ENCODE data around the gene AQP11.
A peak's percentile ranks its signal among the peaks of the same experiment; 100 is the strongest.
"Not testable (repeated sequence)": the region's sequence is repeated elsewhere in the genome, so short reads cannot be mapped to it uniquely, and the experiment has no call there.

The AQP11 gene, protein sequence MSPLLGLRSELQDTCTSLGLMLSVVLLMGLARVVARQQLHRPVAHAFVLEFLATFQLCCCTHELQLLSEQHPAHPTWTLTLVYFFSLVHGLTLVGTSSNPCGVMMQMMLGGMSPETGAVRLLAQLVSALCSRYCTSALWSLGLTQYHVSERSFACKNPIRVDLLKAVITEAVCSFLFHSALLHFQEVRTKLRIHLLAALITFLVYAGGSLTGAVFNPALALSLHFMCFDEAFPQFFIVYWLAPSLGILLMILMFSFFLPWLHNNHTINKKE

DNA sequence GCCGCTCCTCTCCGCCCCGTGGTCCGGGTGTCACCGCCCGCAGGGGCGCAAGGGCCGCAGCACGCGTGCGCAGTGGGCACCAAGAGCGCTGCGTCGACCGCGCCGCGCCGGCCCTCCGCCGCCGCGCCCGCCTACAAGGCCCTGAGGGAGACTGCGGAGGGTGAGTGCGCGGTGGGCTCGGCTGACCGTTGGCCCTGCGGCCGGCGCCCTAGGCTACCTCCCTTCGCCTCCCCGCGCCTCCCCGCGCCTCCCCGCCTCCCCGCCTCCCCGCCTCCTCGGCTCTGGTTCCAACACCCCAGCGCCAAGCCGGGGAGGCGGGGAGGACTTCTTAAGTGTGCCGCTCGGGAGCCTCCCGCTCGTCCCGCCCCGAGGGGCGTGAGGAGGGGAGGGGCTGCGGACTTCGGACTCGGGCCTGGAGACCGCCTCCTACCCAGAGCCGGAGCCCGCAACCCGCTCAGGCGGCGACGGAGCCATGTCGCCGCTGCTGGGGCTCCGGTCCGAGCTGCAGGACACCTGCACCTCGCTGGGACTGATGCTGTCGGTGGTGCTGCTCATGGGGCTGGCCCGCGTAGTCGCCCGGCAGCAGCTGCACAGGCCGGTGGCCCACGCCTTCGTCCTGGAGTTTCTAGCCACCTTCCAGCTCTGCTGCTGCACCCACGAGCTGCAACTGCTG lies at the start of gene AQP11:
Gene AQP11 (plus strand): TSS at position 433 of the 673 bp plus-strand sequence. CDS start 40 bp downstream, at position 473.
- DNase-seq, result peak; percentile 92

DNA sequence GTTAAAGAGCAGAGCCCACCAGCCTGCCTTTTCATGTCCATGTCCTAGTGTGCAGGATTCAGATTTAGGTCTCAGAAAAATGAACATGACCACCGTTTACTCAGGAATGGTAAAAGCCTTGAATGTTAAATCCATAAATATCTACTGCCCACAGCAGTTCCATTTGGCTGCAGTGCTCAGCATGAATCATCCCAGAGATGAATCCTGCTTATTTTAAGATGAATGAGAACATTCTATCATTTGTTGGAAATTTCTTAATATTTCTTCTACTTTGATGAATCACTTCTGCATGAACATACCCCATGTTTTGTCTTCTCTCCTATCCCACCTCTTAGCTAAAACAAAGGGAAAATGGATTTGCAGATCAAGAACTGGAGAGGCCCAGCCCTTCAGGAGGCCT lies 47.5 kb upstream of the AQP11 start:
- no peak for DNase-seq

DNA sequence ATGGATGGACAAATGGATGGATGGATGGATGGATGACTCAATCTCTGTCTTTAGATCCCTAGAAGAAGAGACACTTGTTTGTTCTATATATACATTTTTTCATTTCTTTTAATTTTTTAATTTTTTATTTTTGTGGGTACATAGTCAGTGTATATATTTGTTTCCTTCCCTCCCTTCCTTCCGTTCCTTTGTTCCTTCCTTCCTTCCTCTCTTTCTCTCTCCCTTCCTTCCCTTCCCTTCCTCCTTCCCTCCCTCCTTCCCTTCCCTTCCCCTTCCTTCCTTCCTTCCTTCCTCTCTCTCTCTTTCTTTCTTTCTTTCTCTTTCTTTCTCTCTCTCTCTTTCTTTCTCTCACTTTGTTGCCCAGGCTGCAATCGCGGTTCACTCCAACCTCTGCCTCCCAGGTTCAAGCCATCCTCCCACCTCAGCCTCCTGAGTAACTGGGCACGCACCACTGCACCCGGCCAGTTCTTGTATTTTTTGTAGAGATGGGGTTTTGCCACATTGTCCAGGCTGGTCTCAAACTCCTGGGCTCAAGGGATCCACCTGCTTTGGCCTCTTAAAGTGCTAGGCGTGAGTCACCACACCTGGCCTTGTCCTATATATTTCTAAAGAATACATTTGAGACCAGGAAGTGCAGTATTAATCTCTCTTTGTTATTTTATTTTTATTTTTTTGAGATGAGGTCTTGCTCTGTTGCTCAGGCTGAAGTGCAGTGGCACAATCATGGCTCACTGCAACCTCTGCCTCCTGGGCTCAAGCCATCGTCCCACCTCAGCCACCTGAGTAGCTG lies 42.5 kb upstream of the AQP11 start:
- no peak for DNase-seq

DNA sequence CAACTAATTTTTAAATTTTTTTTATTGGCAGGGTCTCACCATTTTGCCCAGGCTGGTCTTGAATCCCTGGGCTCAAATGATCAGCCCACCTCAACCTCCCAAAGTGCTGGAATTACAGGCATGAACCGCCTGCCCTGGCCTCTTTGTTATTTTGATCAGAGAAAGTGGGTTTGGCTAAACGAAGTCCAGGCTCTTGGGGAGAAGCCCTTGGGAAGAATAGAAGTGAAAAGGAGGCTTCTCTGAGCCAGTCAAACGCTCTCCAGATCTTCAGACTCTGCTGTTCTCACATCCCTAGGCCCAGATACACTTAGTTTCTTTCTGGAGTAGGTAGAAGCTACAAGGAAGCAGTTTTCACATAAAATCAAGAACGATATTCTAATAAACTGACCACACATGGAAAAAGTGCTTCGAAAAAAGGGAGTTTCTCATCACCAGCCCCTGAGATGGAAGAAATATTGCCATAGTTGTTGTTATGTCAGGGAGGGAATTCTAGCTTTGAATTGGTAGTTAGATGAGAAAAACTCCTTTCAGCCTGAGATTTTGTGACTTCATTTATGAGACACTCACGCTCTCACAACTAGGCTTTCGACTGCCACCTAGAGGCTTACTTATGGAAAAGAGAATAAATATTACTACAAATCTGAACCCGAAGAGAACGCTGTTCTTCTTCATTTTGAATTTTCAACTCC lies 41.7 kb upstream of the AQP11 start:
- peak; percentile 81 for DNase-seq

DNA sequence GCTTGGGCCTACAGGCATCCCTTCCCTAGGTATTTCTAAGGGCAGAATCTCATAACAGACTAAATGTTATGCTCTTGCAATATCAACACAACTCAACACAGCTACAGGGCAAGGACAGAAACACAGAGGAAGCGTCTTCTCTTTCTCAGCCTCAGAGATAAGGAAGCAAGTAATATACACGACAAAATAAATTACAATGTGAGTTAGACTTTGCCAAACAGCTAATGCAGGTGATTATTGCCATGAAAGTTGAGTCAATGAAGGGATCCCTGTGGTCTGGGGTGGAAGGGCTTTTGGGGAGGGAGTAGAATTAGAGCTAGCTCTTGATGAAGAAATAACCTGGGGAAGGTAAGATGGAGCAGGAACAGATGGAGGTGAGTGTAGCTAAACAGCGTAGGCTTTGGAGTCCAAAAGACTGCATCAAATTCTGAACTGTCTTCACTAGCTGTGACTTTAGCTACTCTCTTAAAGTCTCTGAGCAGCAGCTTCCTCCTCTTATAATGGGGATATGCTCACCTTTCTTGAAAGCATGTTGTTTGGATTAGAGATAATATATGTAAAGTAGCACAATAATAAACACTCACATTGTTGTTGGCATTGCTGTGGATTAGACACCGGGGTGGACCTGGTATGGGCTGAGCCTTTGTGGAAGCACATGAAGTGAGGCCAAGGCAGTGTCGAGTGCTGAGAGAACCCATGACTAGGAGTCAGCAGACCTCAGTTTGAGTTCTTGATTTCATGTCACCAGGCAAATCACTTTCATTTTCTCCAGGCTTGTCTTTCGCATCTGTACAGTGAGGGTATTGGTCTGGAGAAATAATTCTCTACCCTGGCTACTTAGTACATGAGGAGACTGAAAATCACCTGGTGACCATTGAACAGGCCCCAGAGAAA lies 41.0 kb upstream of the AQP11 start:
- DNase-seq, result no peak

DNA sequence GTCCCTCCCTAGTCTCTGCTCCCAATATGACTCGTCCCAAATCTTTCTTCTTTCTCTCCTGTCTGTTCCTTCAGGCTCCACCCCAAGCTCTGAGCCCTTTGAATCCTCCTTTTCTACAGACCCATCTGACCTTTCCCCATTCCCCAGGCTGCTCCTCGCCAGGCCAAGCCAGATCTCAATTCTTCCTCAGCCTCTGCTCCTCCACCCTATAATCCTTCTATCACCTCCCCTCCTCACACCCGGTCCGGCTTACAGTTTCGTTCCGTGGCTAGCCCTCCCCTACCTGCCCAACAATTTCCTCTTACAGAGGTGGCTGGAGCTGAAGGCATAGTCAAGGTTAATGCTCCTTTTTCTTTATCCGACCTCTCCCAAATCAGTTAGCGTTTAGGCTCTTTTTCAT lies 38.3 kb upstream of the AQP11 start:
- not testable (repeated sequence) for DNase-seq

DNA sequence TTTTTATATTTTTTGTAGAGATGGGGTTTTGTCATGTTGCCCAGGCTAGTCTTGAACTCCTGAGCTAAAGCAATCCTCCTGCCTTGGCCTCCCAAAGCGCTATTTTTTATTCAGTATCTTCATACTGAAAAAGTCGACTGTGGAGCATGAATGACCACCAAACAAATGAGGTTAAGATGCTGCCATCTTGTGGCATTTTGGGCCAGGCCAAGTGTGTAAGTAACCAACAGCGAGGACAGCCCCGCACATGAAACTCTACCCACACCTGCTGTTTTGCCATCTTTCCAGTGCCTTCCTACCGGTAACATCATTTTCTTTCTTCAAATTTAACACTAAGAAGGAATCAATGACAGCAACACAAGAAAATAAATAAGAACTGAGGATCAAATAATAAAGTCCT lies 32.2 kb upstream of the AQP11 start:
- DNase-seq, result no peak

DNA sequence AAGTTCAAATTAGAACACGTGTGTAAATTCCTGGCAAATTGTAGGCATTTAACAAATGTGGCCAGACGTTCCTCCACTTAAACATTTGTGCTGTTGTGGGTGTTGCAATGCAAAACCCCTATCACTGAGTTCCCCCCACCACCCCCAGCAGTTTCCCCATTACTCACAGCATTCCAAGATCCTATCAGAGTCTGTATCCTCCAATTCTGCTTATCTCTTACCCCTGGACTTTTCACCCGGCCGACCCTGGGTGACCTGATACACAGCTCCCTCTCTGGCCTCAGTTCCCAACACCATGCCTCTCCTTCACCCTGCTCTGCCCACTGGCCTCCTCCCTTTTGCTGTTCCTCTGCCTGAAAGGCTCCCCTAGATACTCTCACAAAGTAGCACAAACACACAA lies 31.4 kb upstream of the AQP11 start:
- no peak for DNase-seq

DNA sequence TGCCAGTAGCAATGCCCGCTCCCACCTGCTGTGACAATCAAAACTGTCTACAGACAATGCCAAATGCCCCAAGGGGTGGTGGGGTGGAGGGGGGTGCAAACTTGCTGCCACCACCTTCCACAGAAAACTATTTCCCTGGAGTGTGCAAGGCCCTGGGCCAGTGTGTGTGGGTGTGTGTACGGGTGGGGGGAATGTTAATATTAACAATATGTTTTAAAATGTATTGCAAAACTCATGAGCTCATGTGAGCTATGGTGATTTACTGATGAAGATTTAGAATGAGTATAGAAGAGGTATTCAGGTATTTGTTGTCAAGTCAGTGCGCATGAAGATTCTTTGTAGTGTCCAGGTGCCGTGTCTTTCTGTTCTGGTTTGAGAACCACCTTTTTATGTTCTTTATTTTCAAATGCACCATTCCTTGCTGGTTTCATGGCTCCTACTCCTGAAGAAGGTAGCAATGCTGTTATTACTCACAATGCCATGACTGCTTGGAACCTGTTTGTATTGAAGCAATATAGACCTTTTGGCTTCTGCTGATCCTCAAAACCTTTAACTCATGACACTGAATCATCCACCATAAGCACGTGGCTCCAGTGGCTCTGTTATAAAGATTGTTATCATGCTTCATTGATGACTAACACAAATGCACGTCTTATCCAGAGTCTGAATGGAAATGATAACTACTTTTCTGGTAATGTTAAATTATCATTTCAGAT lies 29.9 kb upstream of the AQP11 start:
- no peak for DNase-seq

DNA sequence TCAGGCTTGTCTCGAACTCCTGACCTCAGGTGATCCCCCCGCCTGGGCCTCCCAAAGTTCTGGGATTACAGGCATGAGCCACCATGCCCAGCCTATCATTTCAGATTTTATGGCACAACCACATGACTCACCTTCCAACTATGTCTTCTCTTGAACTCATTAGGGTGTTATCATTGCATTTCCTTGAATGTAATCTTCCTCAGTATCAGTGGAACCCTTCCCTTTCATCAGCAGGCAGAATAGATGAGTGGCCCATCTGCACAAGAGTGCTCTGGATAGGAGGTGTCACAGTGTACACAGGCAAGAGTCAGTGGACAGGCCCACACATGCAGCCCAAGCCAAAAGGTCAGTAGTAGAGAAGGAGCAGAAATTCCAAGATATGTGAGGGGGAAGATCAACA lies 29.1 kb upstream of the AQP11 start:
- no peak for DNase-seq

DNA sequence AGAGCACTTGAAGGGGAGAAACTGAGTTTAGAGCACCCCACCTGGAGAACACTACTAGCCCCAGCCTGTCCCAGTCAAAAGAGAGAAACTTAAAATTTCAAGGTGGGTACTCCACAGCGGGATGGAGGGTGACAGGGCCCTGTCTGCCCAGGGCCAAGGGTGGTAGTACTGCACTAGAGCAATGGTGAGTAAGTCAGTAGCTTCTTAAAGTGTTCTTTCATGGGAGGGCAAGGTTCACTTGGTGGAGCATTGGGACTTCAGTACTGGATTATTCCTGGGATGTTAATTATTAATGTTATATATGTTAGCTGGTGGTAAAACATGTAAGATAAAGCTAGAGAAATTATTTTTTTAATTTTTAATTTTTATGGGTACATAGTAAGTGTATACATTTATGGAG lies 28.5 kb upstream of the AQP11 start:
- DNase-seq, result no peak

DNA sequence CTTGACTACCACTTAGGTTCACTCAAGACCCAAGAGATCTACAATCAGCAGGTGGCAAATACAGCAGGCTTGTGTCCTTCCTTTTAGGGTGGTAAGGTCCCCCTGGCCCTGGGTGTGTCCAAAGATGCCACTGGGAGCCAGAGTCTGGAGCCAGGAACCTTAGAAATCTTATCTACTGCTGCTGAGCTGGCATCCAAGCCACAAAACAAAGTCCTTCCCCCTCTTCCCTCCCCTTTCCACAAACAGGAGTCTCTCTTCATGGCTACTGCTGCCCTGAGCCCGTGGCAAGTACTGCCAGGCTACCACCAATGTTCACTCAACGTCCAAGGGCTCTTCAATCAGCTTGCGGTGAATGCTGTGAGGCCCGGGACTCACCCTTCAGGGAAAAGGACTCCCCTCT lies 21.4 kb upstream of the AQP11 start:
- no peak for DNase-seq

DNA sequence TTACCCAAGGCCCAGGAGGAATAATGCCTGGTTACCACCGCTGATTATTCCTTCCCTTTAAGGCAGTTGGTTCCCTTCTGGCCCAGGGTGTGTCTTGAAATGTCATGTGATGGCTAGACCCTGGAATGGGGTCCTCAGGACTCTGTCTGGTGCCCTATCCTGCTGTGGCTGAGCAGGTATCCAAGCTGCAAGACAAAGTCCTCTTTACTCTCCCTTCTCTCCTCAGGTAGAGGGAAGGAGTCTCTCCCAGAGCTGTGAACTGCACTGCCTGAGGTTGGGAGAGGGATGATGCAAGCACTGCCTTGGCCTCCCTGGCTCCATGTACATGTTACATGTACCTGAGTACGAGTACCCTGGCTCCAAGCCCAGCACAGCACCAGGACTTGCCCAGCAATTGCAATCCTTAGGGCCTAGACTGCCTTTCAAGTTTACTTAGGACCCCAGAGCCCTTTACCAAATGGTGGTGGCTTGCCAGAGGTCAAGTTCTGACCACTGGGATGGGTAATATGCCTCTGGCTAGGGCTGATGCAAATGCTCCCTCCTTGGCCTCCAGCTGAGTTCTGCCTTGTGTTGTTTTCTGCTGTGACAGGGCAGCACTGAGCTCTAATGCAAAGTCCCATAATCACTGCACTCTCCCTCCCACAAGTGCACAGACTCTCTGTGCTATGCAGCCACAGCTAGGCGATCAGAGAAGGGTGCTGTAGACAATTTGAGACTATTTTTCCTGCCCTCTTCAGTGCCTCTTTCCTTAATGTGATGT lies 20.7 kb upstream of the AQP11 start:
- no peak for DNase-seq

DNA sequence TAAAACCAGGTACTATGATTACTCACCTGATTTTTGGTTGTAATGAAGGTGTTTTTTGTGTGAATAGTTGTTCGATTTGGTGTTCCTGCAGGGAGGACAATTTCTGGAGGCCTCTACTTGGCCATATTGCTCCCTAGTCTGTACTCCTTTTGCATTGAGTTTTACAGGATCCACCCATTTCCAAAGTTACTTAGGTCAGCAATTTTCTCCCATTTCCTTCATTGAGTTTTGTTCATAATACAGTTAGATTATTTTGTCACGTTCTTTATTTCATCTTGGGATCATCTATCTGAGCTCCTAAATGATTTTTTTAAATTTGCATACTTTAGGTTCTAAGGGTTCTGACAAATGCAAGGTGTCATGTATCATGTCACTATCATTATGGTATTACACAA lies 20.1 kb upstream of the AQP11 start:
- no peak for DNase-seq

DNA sequence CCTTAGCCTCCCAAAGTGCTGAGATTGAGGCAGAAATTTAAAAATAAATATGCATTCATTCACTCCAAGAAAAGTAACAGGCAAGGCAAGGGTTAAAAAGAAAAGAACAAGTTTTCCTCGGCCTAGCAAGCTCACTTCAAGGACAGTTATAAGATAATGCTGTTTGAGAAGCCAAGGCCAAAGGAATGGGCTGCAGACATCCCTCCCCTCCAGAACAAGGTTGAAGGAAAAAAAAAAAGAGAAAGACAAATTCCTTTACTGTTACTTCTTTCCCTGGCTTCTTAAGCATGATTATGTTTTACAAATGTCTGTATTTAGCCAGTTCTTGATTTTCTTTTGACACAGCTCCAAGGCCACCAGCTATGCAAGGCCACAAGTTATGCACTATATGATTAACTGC lies 18.9 kb upstream of the AQP11 start:
- not testable (repeated sequence) for DNase-seq

DNA sequence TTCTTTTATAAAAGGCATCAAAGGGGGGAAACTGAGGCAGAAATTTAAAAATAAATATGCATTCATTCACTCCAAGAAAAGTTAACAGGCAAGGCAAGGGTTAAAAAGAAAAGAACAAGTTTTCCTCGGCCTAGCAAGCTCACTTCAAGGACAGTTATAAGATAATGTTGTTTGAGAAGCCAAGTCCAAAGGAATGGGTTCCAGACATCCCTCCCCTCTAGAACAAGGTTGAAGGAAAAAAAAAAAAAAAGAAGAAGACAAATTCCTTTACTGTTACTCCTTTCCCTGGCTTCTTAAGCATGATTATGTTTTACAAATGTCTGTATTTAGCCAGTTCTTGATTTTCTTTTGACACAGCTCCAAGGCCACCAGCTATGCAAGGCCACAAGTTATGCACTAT lies 14.3 kb upstream of the AQP11 start:
- DNase-seq, result not testable (repeated sequence)

DNA sequence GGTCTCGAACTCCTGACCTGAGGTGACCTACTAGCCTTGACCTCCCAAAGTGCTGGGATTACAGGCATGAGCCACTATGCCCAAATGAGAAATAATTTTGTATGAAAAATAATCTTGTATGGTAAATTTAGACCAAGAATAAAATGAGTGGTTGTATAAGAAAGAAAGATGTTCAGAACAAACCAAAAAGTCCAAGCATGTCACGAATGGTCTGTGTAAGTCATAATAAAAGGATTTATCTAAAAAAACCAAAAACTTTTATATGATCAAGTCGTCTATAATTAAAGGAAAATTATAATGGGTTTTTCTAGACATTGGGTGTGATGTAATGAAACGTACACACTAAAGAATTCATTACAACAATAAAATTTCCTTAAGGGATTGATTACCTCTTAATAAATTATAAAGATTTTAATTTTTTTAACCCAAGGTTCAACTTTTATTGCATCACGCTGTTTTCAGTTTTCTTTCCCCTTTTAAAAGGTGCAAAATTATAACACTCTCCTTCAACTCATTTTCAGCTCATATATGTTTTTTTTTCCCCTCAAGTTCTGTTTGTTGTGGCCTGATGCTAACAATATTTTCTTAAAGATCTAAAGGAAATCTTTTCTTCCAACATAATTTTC lies 8.9 kb upstream of the AQP11 start:
- no peak for DNase-seq

DNA sequence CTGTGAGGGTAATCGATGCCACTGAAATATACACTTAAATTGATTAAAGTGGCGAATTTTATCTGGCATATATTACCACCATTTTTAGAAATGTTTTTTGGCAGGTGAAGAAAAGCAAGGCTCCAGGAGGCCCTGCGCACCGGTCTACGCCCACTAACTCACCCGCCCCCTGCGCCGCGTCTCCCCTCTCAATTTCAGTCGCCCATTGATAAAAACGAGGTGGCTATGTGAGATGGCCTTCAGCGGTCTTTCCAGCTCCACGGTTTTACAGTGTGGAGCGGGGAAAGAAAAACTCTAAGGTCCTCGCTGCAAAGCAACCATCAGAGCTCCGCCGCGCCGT lies 602 bp upstream of the AQP11 start:
- no peak for DNase-seq

DNA sequence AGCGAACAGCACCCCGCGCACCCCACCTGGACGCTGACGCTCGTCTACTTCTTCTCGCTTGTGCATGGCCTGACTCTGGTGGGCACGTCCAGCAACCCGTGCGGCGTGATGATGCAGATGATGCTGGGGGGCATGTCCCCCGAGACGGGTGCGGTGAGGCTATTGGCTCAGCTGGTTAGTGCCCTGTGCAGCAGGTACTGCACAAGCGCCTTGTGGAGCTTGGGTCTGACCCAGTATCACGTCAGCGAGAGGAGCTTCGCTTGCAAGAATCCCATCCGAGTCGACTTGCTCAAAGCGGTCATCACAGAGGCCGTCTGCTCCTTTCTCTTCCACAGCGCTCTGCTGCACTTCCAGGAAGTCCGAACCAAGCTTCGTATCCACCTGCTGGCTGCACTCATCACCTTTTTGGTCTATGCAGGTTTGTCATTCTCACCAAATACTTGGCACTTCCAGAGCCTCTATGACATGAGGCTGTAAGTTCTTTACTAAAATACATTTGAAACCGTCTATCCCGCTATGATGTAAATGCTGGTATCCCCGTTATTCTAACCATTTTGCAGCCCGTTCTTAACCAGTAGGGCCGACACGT lies 535 bp downstream of the AQP11 start:
- peak; percentile 47 for DNase-seq

DNA sequence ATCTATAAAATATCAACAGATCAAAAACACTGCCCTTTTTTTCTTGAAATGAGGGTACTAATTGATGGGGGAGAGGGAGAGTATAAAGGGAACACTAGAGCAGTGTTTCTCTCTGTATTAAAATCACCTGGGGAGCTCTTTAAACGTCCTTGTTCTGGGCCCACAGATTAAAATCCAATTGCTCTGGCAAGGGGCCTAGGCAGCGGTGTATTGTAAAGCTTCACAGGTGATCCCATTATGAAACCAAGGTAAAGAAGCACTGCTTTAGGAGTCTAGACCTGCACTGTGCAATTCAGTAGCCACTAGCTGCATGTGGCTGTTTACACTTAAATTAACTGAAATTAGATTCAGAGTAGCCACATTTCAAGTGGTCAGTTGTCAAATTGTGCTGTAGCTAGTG lies 3.0 kb downstream of the AQP11 start:
- DNase-seq, result peak; percentile 70
